Middle frontal gyrus (tissue), 1 donor: ENCODE data around the gene KPNA5.

ENCODE experiments used
- DNase-seq: peaks from one replicate; pipeline ENCODE4 v3.0.0-alpha.2; 2015; ENCODE audit warnings: low spot score; ENCODE audit errors: extremely low spot score

KPNA5 gene

DNA sequence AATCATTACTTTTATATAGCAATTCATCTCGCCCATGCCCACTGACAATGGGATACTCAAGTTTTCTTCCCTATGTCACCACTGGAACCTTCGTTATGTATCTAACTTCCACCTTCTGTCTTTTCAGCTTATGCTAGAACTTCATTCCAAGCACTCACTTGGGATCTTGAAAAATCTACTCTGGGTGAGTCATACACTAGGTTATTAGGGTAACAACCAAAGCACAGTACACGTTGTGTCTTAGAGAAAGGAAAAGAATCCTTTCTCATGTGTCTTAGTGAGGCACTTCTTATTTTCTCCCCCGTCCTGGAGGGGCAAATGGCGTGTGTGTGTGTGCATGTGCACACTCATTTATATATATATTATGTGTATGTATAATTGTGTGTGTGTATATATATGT lies 102.8 kb downstream of the KPNA5 start:
- no peak for DNase-seq
